ENCODE data around the gene RACK1. TPM values are rescaled to one million over a fixed set of nuclear protein-coding genes. Genes with fewer than 3 reads are reported as not detected.
"Not testable (repeated sequence)": the region's sequence is repeated elsewhere in the genome, so short reads cannot be mapped to it uniquely, and the experiment has no call there.

Gene RACK1
- polyA plus RNA-seq (2014; cell fraction: cytosol; rRNA removed), result 4,590 and 4,863 TPM in 2 replicates
- 2,745 and 2,800 TPM in 2 replicates for polyA plus RNA-seq (2014; cell fraction: nucleus; rRNA removed)

DNA sequence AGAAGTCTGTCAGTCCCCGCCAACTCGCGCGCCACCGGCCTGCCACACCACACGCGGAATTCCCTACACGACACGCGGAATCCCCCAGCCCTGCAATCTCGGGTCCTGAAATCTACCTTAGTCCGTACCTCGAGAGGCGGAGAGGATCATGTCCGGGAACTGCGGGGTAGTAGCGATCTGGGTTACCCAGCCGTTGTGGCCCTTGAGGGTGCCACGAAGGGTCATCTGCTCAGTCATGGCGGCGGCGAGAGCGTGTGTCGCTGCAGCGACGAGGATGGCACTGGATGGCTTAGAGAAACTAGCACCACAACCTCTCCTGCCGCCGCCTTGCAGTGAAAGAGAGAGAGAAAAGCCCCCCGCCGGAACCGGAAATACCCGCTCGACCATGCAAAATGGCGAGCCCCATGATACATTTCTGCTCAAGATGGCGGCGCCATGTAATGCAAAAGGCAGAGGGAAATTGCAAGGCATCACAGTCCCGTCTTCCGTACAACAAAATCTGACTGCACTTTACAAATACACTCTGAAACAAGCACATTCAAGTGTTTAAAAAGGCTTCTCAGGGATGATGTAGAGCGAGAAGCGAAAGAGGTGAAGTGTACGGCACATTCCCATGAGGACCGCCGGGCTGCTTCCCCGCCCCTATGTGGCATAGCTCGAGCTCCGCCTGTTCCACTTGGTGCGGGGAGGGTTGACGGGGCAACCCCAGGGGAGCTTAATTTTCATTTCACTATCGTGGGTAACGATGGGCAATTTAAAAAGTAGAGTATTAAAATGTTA lies at the start of gene RACK1:
Gene RACK1 (minus strand): TSS at position 343 of the 780 bp plus-strand sequence. CDS start 106 bp downstream, at position 237.
- peak; percentile 95 for DNase-seq (ENCODE audit: low spot score)

DNA sequence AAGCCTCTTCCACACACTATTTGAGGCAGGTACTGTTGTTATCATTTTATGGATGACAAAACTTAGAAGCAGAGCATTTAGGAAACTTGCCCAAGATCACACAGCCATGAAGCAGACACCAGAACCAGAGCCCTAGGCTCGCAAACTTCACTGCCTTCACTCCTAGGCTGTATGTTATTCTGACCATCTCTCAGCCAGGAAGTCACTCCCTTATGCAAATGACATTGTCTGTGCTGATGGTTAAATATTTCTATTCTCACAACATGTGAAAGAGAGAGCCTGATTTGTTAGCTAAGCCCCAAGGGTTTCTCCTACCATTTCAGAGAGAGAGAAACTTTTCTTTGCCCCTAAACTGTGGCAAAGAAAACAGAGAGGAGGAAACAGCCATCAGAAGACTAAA lies 43.6 kb upstream of the RACK1 start:
- DNase-seq (ENCODE audit: low spot score), result not testable (repeated sequence)

DNA sequence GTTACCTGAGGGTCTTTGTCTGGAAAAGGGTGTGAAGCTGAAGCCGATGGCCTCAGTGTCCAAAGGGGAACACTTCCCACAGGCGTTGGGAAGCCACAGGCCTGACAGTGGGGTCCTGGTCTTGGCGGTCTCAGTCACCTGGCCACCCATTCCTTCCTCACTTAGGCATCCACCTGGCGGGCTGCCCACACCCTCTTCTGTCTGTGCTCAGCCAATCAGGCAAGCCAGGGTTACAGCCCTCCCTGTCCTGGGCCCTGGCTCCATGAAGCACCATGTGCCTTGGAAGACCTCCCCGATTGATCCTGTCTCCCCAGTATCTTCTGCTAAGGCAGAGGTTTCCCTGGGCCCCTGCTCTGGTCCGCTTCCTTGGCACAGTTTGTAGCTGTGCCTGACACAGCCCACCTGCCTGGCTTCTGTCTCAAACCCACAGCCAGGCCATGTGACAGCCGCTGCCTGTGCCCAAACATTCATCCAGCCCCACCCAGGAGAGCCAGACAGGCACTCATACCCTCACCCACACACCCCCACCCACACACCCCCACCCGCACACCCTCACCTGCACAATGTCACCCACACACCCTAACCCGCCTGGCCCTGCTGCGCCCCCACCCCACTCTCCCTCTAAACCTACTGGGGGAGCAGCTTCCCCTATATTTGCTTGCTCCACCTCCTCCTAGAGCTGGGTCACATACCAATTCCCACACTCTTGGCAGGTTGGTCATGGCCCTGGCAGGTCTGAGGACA lies 42.4 kb upstream of the RACK1 start:
- DNase-seq (ENCODE audit: low spot score), result not testable (repeated sequence)

- DNase-seq (ENCODE audit: low spot score), result not testable (repeated sequence)
Observed at GRCh38 chr5:181283841-181284755, 40.4 kb upstream of the RACK1 start.

DNA sequence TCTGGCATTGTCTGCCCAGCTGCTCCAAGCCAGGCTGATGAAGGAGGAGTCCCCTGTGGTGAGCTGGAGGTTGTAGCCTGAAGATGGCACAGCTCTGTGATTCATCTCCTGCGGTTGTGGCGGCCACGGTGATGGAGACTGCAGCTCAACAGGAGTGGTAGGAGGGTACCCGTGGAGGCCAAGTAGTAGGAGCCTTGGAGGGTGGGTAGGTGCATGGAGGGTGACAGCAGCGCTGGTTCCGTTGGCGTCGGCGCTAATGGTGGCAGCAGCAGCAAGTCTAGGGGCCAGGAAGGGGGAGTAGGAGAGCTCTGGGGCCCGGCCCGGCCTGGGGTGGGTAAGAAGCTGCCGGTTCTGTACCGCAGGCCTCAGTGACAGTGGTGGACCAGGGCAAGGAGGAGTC lies 39.6 kb upstream of the RACK1 start:
- DNase-seq (ENCODE audit: low spot score), result no peak

GRCh38 chr5:181282874-181283273 lies 39.2 kb upstream of the RACK1 start:
- peak; percentile 1 for DNase-seq (ENCODE audit: low spot score)

- not testable (repeated sequence) for DNase-seq (ENCODE audit: low spot score)
Observed at GRCh38 chr5:181282415-181282814, 38.7 kb upstream of the RACK1 start.

- no peak for DNase-seq (ENCODE audit: low spot score)
Observed at GRCh38 chr5:181281984-181282316, 38.2 kb upstream of the RACK1 start.

- DNase-seq (ENCODE audit: low spot score), result peak; percentile 98
Observed at GRCh38 chr5:181281077-181281983, 37.6 kb upstream of the RACK1 start.

DNA sequence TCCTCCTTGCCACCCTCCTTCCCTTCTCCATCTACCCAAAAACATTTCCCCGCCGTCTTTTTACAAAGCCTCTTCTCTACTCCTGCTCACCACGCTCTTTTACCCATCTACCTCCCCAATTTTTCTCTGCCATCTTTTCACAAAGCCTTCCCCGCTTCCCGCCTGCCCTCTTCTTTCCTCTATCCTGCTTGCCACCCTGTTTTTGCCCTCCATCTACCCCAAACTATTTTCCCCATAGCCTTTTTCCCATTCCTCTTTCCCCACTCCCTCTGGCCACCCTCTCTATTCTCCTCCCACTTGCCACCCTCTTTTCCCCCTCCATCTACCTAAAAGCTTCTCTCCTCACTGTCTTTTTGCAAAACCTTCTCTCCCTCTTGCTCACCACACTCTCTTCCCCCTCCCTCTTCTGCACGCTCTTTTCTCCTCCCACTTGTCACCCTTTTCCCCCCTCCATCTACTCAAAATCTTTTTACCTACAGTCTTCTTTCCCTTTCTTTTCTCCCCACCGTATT lies 36.6 kb upstream of the RACK1 start:
- DNase-seq (ENCODE audit: low spot score), result no peak

DNA sequence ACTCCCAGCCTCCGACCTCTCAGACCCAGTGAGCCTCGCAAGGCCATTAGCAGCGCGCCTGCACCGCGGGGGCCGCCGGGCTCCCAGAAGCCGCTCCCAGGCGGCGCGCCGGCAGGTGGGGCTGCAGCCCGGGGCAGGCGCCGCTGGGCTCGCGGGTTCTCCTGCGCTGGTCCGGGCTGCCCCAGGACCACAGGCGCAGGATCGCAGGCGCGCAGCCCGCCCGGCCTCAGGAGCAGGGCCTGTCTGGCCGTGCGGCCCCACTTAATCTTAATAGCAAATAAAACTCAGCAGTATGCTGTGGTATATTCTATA lies 29.7 kb upstream of the RACK1 start:
- DNase-seq (ENCODE audit: low spot score), result not testable (repeated sequence)

- no peak for DNase-seq (ENCODE audit: low spot score)
Observed at GRCh38 chr5:181271081-181271480, 27.4 kb upstream of the RACK1 start.

- not testable (repeated sequence) for DNase-seq (ENCODE audit: low spot score)
Observed at GRCh38 chr5:181267907-181268306, 24.2 kb upstream of the RACK1 start.

GRCh38 chr5:181267291-181267904 lies 23.7 kb upstream of the RACK1 start:
- DNase-seq (ENCODE audit: low spot score), result peak; percentile 75

- peak; percentile 82 for DNase-seq (ENCODE audit: low spot score)
Observed at GRCh38 chr5:181265092-181265671, 21.5 kb upstream of the RACK1 start.

DNA sequence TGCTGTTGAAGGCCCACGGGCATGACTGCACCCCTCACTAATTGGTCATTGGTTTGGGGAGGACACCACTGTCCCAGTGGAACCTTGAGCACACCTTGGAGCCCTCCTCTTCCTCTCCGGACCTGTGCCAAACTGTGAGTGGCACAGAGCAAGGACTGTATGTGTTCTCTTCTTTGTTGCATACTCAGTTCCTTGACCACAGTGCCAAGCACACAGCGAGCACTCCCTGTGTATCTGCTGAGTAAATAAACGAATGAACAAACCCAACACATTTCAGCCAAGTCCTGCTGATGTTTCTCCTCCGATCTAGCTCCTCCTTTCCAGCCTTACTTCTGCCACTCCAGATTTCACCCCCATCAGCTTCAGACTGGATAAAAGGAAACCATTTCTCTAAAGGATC lies 19.9 kb upstream of the RACK1 start:
- DNase-seq (ENCODE audit: low spot score), result no peak

DNA sequence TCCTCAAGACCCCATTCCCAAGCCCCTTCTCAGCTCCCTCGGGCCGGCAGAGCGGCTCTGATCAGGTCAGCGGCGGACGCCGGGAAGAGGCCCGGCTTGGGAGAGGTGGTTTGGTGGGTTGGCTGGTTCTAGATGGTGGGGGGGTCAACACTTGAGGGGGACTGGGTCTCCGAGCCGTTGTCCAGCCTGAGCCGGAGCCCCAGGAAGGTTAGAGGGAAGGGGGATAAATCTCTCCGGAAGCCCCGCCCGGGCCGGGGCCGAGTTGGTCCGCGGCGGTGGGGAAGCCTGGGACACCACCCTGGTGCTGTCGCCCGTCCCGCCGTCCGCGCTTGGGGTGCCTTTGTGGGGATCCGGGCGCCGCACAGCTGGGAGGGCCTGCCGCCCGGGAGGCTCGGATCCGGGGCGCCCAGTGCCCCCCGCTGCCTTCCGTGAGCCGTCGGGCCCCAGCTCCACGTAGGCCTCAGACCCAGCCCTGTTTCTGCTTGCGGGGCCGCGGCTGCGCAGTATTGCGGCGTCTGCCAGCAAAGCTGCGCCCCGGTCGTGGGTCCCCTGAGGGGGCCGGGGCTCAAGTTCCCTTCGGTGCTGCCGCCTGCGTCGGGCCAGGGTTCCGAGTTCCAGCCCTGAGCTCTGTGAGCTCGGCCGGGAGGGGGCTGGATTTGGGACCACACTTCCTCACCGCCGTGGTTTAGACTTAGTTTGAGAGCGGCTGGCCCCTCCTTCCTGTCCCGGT lies 17.8 kb upstream of the RACK1 start:
- no peak for DNase-seq (ENCODE audit: low spot score)

GRCh38 chr5:181260720-181261319 lies 17.1 kb upstream of the RACK1 start, which contains the start of gene TRIM52:
Gene TRIM52 (minus strand): TSS chr5:181261143. CDS start chr5:181260813, 330 bp downstream.
- peak; percentile 94 for DNase-seq (ENCODE audit: low spot score)

Data from SK-N-DZ (cell line).